ENCODE measurements around the gene ABCB8.

GRCh38 chr7:150997817-150998216, 30.4 kb upstream of the ABCB8 start:
- TF ChIP-seq POLR2A (IDR thresholded peaks at IDR 0.05; ENCODE audit: low read length): no peak
- no peak for TF ChIP-seq GATA1 (IDR thresholded peaks at IDR 0.05; ENCODE audit: low read depth, low read length)
